ENCODE data around the gene BHLHA15. TPM values are rescaled to one million over a fixed set of nuclear protein-coding genes. Genes with fewer than 3 reads are reported as not detected.

BHLHA15 gene
- total RNA-seq, 1 experiment from 2014 or later, result 1.8 TPM

- CTCF ChIA-PET, result no interaction called here
- Mint-ChIP-seq H3K27me3 (ENCODE audit: unreplicated experiment) (no peaks in the 10 kb centered on the region), H3K4me3 (ENCODE audit: low read depth, unreplicated experiment) (no peak overlapping the region), H3K27ac (ENCODE audit: unreplicated experiment) (no peak overlapping the region), H3K36me3 (ENCODE audit: insufficient read depth, unreplicated experiment) (peaks cover 10% of the 10 kb centered on the region), H3K4me1 (ENCODE audit: low read depth, unreplicated experiment) (peaks cover 8% of the 10 kb centered on the region), H3K9me3 (ENCODE audit: low read depth, unreplicated experiment) (no peaks in the 10 kb centered on the region)
- DNase-seq, result no peak
- BruUV-seq (replicated peaks), result no TSS peak
- intact Hi-C loops (cut with micrococcal nuclease; ENCODE audit: unreplicated experiment), result no loop called here
- TF ChIP-seq CTCF (IDR thresholded peaks at IDR 0.05; ENCODE audit: unreplicated experiment), result no peak
Measured at GRCh38 chr7:98204670-98205069, 6.6 kb upstream of the BHLHA15 start.

DNA sequence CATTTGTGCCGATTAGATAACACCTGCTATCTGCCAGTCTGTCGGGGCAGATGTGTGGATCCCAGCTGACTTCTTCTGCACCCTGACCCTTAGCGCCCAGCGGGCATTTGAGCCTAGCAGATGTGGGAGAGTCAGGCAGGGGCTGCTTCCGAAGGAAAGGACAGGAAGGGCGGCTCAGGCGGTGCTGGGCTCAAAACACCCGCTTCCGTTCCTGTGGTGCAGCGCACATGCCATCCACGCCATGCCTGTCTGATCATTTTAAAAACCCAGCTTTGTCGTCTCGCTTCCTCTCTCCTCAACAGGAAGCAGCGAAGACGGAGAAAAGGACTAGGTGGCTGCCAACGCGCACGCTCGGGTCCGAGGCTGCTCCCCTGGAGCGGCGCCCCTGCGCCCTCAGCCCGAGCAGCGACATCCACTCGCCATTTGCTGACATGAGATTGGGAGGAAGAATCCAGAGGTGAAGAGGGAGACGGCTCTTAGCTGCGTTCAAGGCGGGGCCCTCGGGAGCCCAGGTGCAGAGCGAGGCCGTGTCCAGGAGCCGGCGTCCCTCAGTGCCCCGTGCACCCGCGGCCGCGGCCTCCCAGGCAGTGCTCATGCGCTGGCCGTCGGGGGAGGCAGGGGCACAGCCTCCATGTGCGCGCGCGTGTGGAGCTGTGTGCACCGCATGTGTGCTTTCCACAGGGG lies 5.9 kb upstream of the BHLHA15 start:
- Mint-ChIP-seq H3K4me1 (ENCODE audit: low read depth, unreplicated experiment) (peaks cover 8% of the 10 kb centered on the region), H3K27me3 (ENCODE audit: unreplicated experiment) (no peaks in the 10 kb centered on the region), H3K36me3 (ENCODE audit: insufficient read depth, unreplicated experiment) (peaks cover 10% of the 10 kb centered on the region), H3K9me3 (ENCODE audit: low read depth, unreplicated experiment) (no peaks in the 10 kb centered on the region), H3K4me3 (ENCODE audit: low read depth, unreplicated experiment) (no peak overlapping the region), H3K27ac (ENCODE audit: unreplicated experiment) (no peak overlapping the region)
- BruUV-seq (replicated peaks), result no TSS peak
- CTCF ChIA-PET, result no interaction called here
- intact Hi-C loops (cut with micrococcal nuclease; ENCODE audit: unreplicated experiment), result no loop called here
- TF ChIP-seq CTCF (IDR thresholded peaks at IDR 0.05; ENCODE audit: unreplicated experiment), result no peak
- DNase-seq, result no peak

DNA sequence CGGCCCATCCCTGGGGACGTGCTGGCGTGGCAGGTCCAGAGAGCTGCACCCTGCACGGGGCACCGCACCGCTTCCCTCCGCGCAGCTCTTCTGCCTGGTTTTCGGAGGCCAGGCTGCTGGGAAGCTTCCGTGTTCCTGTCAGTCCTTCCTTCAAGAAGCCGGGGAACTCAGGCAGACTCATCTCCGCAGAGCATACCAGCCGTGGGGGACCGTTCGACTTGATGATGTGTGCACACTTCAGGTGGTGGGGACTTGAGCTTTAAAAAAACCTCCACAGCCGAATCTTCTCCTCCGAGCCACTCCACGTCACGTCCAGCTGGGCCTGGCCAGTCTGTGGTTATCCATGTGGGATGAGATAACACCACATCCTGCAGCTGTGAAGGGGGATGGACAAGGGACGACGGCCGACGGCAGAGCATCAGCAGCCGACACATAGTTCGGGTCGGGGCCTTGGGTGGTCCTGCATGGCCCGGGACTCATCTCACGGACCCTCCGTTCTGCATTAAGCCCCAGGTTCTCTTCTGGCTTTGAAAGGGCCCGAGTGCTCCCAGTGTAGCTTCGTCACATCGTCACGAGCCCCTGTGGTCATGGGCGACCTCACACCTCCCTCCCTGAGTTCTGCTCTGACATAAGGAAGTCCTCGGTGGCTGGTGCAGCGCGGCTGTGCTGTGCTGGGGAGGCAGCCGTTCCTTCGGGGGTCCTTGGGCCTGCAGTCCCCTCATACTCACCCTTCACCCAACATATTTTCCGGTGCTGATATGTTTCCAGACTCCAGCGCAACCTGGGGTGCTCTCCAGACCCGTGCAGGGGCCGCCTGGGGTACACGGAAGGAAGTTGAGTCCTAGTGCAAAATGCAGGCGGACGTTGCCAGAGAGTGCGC lies 4.5 kb upstream of the BHLHA15 start:
- Mint-ChIP-seq H3K36me3 (ENCODE audit: insufficient read depth, unreplicated experiment) (peaks cover 14% of the 10 kb centered on the region), H3K4me1 (ENCODE audit: low read depth, unreplicated experiment) (peaks cover 7% of the 10 kb centered on the region), H3K27ac (ENCODE audit: unreplicated experiment) (no peak overlapping the region), H3K4me3 (ENCODE audit: low read depth, unreplicated experiment) (no peak overlapping the region), H3K27me3 (ENCODE audit: unreplicated experiment) (no peaks in the 10 kb centered on the region), H3K9me3 (ENCODE audit: low read depth, unreplicated experiment) (no peaks in the 10 kb centered on the region)
- intact Hi-C loops (cut with micrococcal nuclease; ENCODE audit: unreplicated experiment), result no loop called here
- no peak for DNase-seq
- no TSS peak for BruUV-seq (replicated peaks)
- CTCF ChIA-PET, result no interaction called here
- TF ChIP-seq CTCF (IDR thresholded peaks at IDR 0.05; ENCODE audit: unreplicated experiment), result no peak

- CTCF ChIA-PET, result no interaction called here
- intact Hi-C loops (cut with micrococcal nuclease; ENCODE audit: unreplicated experiment), result no loop called here
- BruUV-seq (replicated peaks), result no TSS peak
- DNase-seq, result no peak
- Mint-ChIP-seq H3K9me3 (ENCODE audit: low read depth, unreplicated experiment) (no peaks in the 10 kb centered on the region), H3K4me3 (ENCODE audit: low read depth, unreplicated experiment) (no peak overlapping the region), H3K27me3 (ENCODE audit: unreplicated experiment) (no peaks in the 10 kb centered on the region), H3K27ac (ENCODE audit: unreplicated experiment) (no peak overlapping the region), H3K36me3 (ENCODE audit: insufficient read depth, unreplicated experiment) (peaks cover 18% of the 10 kb centered on the region), H3K4me1 (ENCODE audit: low read depth, unreplicated experiment) (no peaks in the 10 kb centered on the region)
- TF ChIP-seq CTCF (IDR thresholded peaks at IDR 0.05; ENCODE audit: unreplicated experiment), result no peak
Measured at GRCh38 chr7:98209166-98209920, 1.9 kb upstream of the BHLHA15 start.
